ENCODE measurements around the gene STRIT1.

- TF ChIP-seq SREBF2 (IDR thresholded peaks at IDR 0.05; ENCODE audit: low read length), result no peak
- TF ChIP-seq EZH2 (IDR thresholded peaks at IDR 0.05; ENCODE audit: borderline replicate concordance, control insufficient read depth, low read depth, low read length), result no peak
- TF ChIP-seq POU2F2 (IDR thresholded peaks at IDR 0.05; ENCODE audit: borderline replicate concordance, low read depth, low read length), result no peak
- TF ChIP-seq ESRRA (IDR thresholded peaks at IDR 0.05; ENCODE audit: low read length), result no peak
- TF ChIP-seq CTCF (IDR thresholded peaks at IDR 0.05 in 2 of 3, conservative IDR thresholded peaks at IDR 0.05 in 1 of 3; ENCODE audit: control insufficient read depth in 2 of 3, extremely low read depth in 1 of 3, insufficient read depth in 1 of 3, low read depth in 3 of 3, low read length in 3 of 3), result no peak
- TF ChIP-seq PKNOX1 (IDR thresholded peaks at IDR 0.05), result no peak
- no peak for TF ChIP-seq NFIC (IDR thresholded peaks at IDR 0.05; ENCODE audit: low read depth, low read length)
- no peak for TF ChIP-seq RUNX3 (IDR thresholded peaks at IDR 0.05; ENCODE audit: low read length)
- TF ChIP-seq PBX3 (IDR thresholded peaks at IDR 0.05; ENCODE audit: insufficient replicate concordance, low read depth, low read length), result no peak
- TF ChIP-seq YY1 (IDR thresholded peaks at IDR 0.05; ENCODE audit: low read depth, low read length), result no peak
- TF ChIP-seq NR2F1 (conservative IDR thresholded peaks at IDR 0.05), result no peak
- TF ChIP-seq BCLAF1 (IDR thresholded peaks at IDR 0.05), result no peak
Observed at GRCh38 chr3:155339052-155339451, 45.6 kb upstream of the STRIT1 start.
